Measurements from ENCODE around the gene GABBR2.

The GABBR2 gene

GRCh38 chr9:98530806-98531386, 177.8 kb downstream of the GABBR2 start:
- no peak overlapping the region for H3K4me3 ChIP-seq (ENCODE audit: severe bottlenecking)
- no peak for DNase-seq (ENCODE audit: low spot score)
- H3K4me1 ChIP-seq (ENCODE audit: insufficient read depth, poor library complexity, severe bottlenecking), result no peaks in the 10 kb centered on the region
- ATAC-seq (ENCODE audit: low read depth), result no peak
- H3K36me3 ChIP-seq (ENCODE audit: low read depth), result no peaks in the 10 kb centered on the region
- no peaks in the 10 kb centered on the region for H3K9me3 ChIP-seq (ENCODE audit: severe bottlenecking)
- H3K27ac ChIP-seq (ENCODE audit: poor library complexity, severe bottlenecking), result no peak overlapping the region
- no peaks in the 10 kb centered on the region for H3K27me3 ChIP-seq (ENCODE audit: insufficient read depth, poor library complexity, severe bottlenecking)
- no peak for TF ChIP-seq CTCF (IDR thresholded peaks at IDR 0.05; ENCODE audit: poor library complexity, severe bottlenecking)

DNA sequence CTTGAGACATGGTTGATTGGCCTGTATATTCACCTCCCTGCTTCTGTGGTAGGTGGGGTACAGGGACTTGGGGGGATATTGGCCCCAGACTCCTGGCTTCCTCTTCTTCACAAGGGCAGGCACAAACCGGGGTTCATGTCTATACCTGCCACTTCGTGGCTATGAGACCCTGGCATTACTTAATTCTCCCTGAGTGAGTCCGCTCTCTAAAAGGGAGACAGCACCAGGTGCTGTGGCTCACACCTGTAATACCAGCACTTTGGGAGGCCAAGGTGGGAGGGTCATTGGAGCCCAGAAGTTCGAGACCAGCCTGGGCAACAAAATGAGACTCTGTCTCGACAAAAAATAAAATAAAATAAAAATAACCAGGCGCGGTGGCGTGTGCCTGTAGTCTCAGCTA, 178.5 kb downstream of the GABBR2 start:
- no peak for TF ChIP-seq CTCF (IDR thresholded peaks at IDR 0.05; ENCODE audit: poor library complexity, severe bottlenecking)
- H3K36me3 ChIP-seq (ENCODE audit: low read depth), result no peaks in the 10 kb centered on the region
- no peak for DNase-seq (ENCODE audit: low spot score)
- H3K27ac ChIP-seq (ENCODE audit: poor library complexity, severe bottlenecking), result no peak overlapping the region
- no peak for ATAC-seq (ENCODE audit: low read depth)
- H3K9me3 ChIP-seq (ENCODE audit: severe bottlenecking), result no peaks in the 10 kb centered on the region
- H3K27me3 ChIP-seq (ENCODE audit: insufficient read depth, poor library complexity, severe bottlenecking), result no peaks in the 10 kb centered on the region
- H3K4me1 ChIP-seq (ENCODE audit: insufficient read depth, poor library complexity, severe bottlenecking), result no peaks in the 10 kb centered on the region
- no peak overlapping the region for H3K4me3 ChIP-seq (ENCODE audit: severe bottlenecking)

- ATAC-seq (ENCODE audit: low read depth), result no peak
- no peak for TF ChIP-seq CTCF (IDR thresholded peaks at IDR 0.05; ENCODE audit: poor library complexity, severe bottlenecking)
- no peaks in the 10 kb centered on the region for H3K36me3 ChIP-seq (ENCODE audit: low read depth)
- no peak overlapping the region for H3K27ac ChIP-seq (ENCODE audit: poor library complexity, severe bottlenecking)
- no peaks in the 10 kb centered on the region for H3K27me3 ChIP-seq (ENCODE audit: insufficient read depth, poor library complexity, severe bottlenecking)
- DNase-seq (ENCODE audit: low spot score), result no peak
- no peaks in the 10 kb centered on the region for H3K4me1 ChIP-seq (ENCODE audit: insufficient read depth, poor library complexity, severe bottlenecking)
- no peak overlapping the region for H3K4me3 ChIP-seq (ENCODE audit: severe bottlenecking)
- no peaks in the 10 kb centered on the region for H3K9me3 ChIP-seq (ENCODE audit: severe bottlenecking)
Measured at GRCh38 chr9:98529841-98530240, 178.9 kb downstream of the GABBR2 start.

DNA sequence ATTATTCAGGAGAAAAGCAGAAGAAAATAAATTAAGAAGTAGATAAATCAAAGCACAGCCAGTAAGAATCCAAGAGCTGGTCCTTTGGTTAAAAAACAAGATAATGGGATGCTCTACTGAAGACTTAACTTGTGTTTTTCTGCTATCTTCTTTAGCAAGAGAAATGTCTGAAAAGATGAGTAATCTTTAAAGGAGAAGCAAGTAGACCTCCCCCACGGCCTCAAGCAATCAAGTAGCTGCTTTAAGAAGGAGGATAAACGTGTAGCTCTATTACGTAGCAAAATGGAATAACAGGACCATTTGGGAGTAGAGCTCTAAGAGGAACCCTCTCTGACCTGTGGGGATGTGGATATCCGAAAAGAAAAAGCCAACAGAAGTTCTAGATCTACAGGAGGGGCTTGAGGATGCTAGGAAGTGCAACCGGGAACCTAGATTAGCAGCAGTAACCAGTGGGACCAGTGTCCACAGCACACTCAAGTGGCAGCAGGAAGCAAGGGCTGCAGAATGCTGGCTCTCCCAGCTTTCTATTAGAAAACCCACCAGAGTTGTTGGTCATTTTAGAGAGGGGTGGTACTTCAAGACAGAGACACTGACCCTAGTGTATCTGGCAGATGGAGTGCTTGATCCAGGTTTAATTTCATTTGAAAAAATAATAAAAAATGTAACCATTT, 185.4 kb downstream of the GABBR2 start:
- H3K36me3 ChIP-seq (ENCODE audit: low read depth), result no peaks in the 10 kb centered on the region
- ATAC-seq (ENCODE audit: low read depth) (peak; percentile 70), DNase-seq (ENCODE audit: low spot score) (no peak)
- no peak overlapping the region for H3K4me3 ChIP-seq (ENCODE audit: severe bottlenecking)
- H3K27ac ChIP-seq (ENCODE audit: poor library complexity, severe bottlenecking), result no peak overlapping the region
- TF ChIP-seq CTCF (IDR thresholded peaks at IDR 0.05; ENCODE audit: poor library complexity, severe bottlenecking), result peak; percentile 61
- no peaks in the 10 kb centered on the region for H3K9me3 ChIP-seq (ENCODE audit: severe bottlenecking)
- H3K4me1 ChIP-seq (ENCODE audit: insufficient read depth, poor library complexity, severe bottlenecking), result peaks cover 6% of the 10 kb centered on the region
- no peaks in the 10 kb centered on the region for H3K27me3 ChIP-seq (ENCODE audit: insufficient read depth, poor library complexity, severe bottlenecking)

DNA sequence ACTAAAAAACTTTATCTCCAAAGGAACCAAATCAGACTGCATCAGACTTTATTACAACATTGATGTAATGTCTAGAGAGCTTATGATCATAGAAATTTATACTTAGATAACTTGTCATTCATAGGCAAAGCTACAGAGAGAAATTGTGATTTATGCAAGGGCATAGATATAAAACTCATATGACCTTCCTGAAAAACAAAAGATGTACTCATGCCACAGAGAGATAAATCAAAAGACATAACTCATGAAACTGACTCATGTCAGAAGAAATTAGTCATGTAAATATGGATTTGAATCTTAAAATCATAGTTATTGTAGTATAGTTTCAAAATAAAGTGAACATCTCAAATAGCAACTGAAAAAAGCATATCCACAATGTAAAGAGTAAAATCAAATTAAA, 186.2 kb downstream of the GABBR2 start:
- no peaks in the 10 kb centered on the region for H3K36me3 ChIP-seq (ENCODE audit: low read depth)
- H3K27me3 ChIP-seq (ENCODE audit: insufficient read depth, poor library complexity, severe bottlenecking), result no peaks in the 10 kb centered on the region
- no peak overlapping the region for H3K27ac ChIP-seq (ENCODE audit: poor library complexity, severe bottlenecking)
- H3K9me3 ChIP-seq (ENCODE audit: severe bottlenecking), result no peaks in the 10 kb centered on the region
- no peak overlapping the region for H3K4me3 ChIP-seq (ENCODE audit: severe bottlenecking)
- no peak for ATAC-seq (ENCODE audit: low read depth)
- DNase-seq (ENCODE audit: low spot score), result no peak
- no peak for TF ChIP-seq CTCF (IDR thresholded peaks at IDR 0.05; ENCODE audit: poor library complexity, severe bottlenecking)
- H3K4me1 ChIP-seq (ENCODE audit: insufficient read depth, poor library complexity, severe bottlenecking), result peaks cover 6% of the 10 kb centered on the region
